Ovary (tissue), 3 donors: ENCODE data around the gene PCNA.

Source experiments
- CTCF ChIP-seq, 3 donors: fragments of 450-650 bp in 2 of 3; fragments of 200-600 bp in 1 of 3; IDR thresholded peaks; one replicate each; pipeline versions ENCODE4 v1.5.1 to v1.8.0; 2016 to 2022; ENCODE audit warnings: antibody characterized with exemption in 3 of 3, mild to moderate bottlenecking in 1 of 3
- EP300 ChIP-seq: sonication (generic); formaldehyde crosslinking; IDR thresholded peaks from one replicate; pipeline ENCODE4 v1.6.1; 2017; ENCODE audit warnings: antibody characterized with exemption
- POLR2A ChIP-seq: fragments of 450-650 bp; IDR thresholded peaks from one replicate; pipeline ENCODE4 v1.6.1; 2017; ENCODE audit warnings: antibody characterized with exemption, mild to moderate bottlenecking, moderate library complexity
- donor health status: DM: no; HTN: no; CAD: no.

GRCh38 chr20:5116875-5117274 lies 2.9 kb downstream of the PCNA start:
- TF ChIP-seq CTCF (IDR thresholded peaks at IDR 0.05) (no peak), POLR2A (no peak), EP300 (no peak)
